Uterus (tissue), 2 donors: ENCODE measurements around the gene EBP.

Source experiments
- CTCF ChIP-seq, 4 experiments: fragments of 200-600 bp in 2 of 4; fragments of 450-650 bp in 2 of 4; sonication (generic) in 2 of 4; IDR thresholded peaks; one replicate each; pipeline ENCODE4 v1.5.1; 2016 to 2019; ENCODE audit warnings: antibody characterized with exemption in 4 of 4, mild to moderate bottlenecking in 2 of 4, moderate library complexity in 1 of 4
- POLR2A ChIP-seq, 2 donors: fragments of 450-650 bp; IDR thresholded peaks; one replicate each; pipeline ENCODE4 v1.6.1; 2016; ENCODE audit warnings: antibody characterized with exemption in 2 of 2, mild to moderate bottlenecking in 1 of 2, moderate library complexity in 1 of 2

GRCh38 chrX:48477960-48478755 lies 43.5 kb upstream of the EBP start:
- no peak for TF ChIP-seq CTCF (IDR thresholded peaks at IDR 0.05)
- TF ChIP-seq POLR2A (IDR thresholded peaks at IDR 0.05) = no peak
